Fibroblast of pulmonary artery (primary cell): ENCODE results near the gene DLD.
"Not testable (repeated sequence)": the region's sequence is repeated elsewhere in the genome, so short reads cannot be mapped to it uniquely, and the experiment has no call there.

Source experiments
- DNase-seq: peaks from one replicate; pipeline ENCODE4 v3.0.0-alpha.2; 2010; ENCODE audit warnings: low read depth
- H3K4me3 ChIP-seq: replicated peaks from 2 replicates; pipeline ENCODE4 v1.5.1; 2011; ENCODE audit warnings: low read depth, mild to moderate bottlenecking, control low read depth, low read length, moderate library complexity
- CTCF ChIP-seq: IDR thresholded peaks from 2 replicates; pipeline ENCODE4 v1.5.1; 2011; ENCODE audit warnings: mild to moderate bottlenecking, control low read depth, low read length, inconsistent platforms; ENCODE audit errors: missing control alignments

Gene DLD

DNA sequence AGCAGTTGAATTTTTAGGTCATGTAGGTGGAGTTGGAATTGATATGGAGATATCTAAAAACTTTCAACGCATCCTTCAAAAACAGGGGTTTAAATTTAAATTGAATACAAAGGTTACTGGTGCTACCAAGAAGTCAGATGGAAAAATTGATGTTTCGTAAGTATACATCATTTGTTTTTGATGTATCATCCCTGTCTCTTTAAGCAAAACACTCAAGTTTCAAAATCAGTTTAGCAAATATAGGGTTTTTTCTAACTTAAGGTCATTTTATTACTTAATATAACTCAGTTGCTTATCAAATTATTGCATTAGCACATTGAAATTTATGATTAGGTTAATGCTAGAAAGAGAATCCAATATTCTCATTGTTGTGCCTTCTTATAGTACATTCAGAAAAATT is 24.6 kb downstream of the DLD start:
- DNase-seq = no peak
- TF ChIP-seq CTCF = no peak
- H3K4me3 ChIP-seq = no peak overlapping the region

- DNase-seq = no peak
Measured at GRCh38 chr7:107917763-107918651, 27.0 kb downstream of the DLD start.

DNA sequence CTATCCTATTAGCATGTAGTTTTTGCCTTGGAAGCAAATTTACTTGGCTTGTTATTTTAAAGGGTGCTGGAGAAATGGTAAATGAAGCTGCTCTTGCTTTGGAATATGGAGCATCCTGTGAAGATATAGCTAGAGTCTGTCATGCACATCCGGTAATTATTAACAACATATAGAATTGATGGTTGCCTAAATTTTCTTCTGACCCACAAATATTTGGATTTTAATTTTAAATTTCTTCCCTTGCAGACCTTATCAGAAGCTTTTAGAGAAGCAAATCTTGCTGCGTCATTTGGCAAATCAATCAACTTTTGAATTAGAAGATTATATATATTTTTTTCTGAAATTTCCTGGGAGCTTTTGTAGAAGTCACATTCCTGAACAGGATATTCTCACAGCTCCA is 28.0 kb downstream of the DLD start:
- no peak overlapping the region for H3K4me3 ChIP-seq
- DNase-seq = no peak
- TF ChIP-seq CTCF = no peak

More at GRCh38 chr7:107917763-107918651, 27.0 kb downstream of the DLD start:
- no peak for TF ChIP-seq CTCF
- no peak overlapping the region for H3K4me3 ChIP-seq

- no peak for DNase-seq
- TF ChIP-seq CTCF = no peak
- no peak overlapping the region for H3K4me3 ChIP-seq
Measured at GRCh38 chr7:107920048-107920772, 29.2 kb downstream of the DLD start.

- H3K4me3 ChIP-seq, DNase-seq: not testable (repeated sequence)
Measured at GRCh38 chr7:107921826-107922225, 30.8 kb downstream of the DLD start.

DNA sequence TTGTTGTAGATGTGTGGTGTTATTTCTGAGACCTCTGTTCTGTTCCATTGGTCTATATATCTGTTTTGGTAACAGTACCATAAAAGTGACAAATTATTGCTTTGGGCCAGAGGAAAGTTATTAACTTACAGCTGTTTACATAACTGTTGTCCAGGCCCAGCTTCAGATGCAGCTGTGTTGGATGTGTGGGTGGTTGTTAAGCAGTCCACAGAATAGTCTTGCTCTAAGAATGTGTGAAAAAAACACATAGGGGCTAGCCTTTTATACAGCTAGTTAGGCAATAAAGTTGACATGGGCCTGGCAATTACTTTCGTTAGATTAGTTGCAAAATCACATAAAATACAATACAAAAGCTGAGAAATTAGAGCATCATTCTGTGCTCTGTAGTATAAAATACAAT is 31.9 kb downstream of the DLD start:
- no peak for DNase-seq
- no peak overlapping the region for H3K4me3 ChIP-seq
- no peak for TF ChIP-seq CTCF

DNA sequence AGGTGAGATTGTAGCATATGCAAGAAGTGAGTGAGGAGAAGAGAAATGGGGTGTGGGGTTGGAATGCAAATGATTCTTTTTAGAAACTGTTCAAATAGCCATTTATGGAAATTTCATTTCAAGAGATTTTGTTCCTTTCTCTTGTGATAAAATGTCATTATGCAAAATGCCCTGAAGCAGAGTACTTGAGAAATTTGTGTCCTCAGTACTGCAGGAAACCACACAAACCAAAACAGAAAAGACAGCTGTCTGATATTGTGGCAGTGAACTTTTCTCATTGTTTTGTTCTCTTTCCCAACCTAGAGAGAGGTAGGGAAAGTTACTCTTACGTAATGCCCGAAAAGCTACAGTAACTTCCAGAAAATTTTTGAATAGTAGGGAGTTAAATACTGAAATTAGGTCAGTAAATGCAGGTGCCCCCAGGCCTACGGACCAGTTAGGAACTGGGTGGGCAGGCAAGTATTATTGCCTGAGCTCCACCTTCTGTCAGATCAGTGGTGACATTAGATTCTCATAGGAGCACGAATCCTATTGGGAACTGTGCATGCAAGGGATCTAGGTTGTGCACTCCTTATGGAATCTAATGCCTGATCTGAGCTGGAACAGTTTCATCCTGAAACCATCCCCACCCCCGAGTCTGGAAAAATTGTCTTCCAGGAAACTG is 34.0 kb downstream of the DLD start:
- TF ChIP-seq CTCF = no peak
- H3K4me3 ChIP-seq = no peak overlapping the region

More for the DNA sequence above, 34.0 kb downstream of the DLD start:
- DNase-seq = peak; percentile 62
